Fibroblast of mammary gland (primary cell): ENCODE data around the gene TMEM59L.

ENCODE experiments used
- DNase-seq: peaks from one replicate; pipeline ENCODE4 v3.0.0-alpha.2; 2010; ENCODE audit warnings: low read depth
- H3K4me3 ChIP-seq: 2 replicates; pipeline ENCODE4 v1.5.1; 2011; ENCODE audit warnings: low read depth, mild to moderate bottlenecking, low read length, moderate library complexity; ENCODE audit not compliant: control insufficient read depth
- TF ChIP-seq, protein P1 (sequence below): conservative IDR thresholded peaks from 2 replicates; pipeline ENCODE4 v1.5.1; 2011; ENCODE audit warnings: low read depth, low read length, inconsistent platforms; ENCODE audit not compliant: control insufficient read depth, insufficient read depth

Gene TMEM59L

DNA sequence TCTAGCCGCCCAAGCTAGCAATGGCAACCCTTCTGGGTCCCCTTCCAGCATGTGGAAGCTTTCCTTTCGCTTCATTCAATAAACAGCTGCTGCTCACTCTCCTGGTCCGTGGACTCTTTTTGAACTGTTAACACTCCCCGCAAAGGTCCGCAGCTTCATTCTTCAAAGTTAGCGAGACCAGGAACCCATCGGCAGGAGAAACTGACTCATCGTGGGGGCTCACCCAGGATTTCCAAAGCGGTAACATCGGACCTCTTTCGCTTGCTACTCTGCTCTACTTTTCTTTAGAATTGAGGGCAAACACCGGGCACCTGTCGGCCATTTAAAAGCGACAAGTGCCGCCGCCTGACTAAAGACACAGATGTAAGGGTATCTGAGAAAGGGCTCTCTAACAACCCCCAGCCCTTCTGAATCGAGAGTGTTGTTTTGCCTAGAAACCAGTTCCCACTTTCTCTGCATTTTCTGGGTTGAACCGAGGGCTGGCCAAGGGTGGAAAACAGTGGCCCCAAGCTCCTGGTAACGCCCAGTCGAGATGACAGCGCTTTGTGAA is 35.2 kb upstream of the TMEM59L start:
- TF ChIP-seq, protein P1, sequence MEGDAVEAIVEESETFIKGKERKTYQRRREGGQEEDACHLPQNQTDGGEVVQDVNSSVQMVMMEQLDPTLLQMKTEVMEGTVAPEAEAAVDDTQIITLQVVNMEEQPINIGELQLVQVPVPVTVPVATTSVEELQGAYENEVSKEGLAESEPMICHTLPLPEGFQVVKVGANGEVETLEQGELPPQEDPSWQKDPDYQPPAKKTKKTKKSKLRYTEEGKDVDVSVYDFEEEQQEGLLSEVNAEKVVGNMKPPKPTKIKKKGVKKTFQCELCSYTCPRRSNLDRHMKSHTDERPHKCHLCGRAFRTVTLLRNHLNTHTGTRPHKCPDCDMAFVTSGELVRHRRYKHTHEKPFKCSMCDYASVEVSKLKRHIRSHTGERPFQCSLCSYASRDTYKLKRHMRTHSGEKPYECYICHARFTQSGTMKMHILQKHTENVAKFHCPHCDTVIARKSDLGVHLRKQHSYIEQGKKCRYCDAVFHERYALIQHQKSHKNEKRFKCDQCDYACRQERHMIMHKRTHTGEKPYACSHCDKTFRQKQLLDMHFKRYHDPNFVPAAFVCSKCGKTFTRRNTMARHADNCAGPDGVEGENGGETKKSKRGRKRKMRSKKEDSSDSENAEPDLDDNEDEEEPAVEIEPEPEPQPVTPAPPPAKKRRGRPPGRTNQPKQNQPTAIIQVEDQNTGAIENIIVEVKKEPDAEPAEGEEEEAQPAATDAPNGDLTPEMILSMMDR = no peak
- no peak for DNase-seq
- no peak overlapping the region for H3K4me3 ChIP-seq

DNA sequence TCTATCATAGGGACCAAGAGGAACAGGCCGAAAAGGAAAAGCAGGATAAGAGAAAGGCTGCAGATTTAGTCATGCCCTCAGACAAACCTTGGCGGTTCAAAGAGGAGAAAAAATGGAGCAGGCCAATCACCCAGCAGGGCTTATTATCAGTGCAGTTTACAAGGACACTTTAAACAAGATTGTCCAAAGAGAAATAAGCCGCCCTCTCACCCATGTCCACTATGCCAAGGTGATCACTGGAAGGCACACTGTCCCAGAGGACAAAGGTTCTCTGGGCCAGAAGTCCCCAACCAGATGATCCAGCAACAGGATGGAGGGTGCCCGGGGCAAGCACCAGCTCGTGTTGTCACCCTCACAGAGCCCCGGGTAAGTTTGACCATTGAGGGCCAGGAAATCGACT is 32.4 kb upstream of the TMEM59L start:
- TF ChIP-seq, protein P1 = no peak
- DNase-seq = no peak
- H3K4me3 ChIP-seq = no peak overlapping the region

DNA sequence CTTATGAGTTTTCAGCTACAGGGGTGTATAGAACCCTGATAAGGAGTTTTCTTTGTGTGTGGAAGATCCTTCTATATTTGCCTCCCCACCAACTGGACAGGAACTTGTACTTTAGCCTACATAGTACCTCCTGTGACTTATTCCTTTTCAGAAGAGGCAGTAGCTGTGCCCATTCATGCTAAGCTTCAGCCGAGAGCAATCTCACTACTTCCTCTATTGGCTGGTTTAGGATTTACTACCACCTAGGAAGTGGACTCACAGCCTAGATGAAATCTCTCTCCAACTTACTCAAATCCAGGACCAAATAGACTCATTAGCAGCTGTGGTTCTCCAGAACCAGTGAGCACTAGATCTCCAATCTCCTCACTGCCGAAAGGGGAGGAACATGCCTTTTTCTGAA is 26.4 kb upstream of the TMEM59L start:
- TF ChIP-seq, protein P1 = no peak
- no peak overlapping the region for H3K4me3 ChIP-seq
- DNase-seq = no peak

DNA sequence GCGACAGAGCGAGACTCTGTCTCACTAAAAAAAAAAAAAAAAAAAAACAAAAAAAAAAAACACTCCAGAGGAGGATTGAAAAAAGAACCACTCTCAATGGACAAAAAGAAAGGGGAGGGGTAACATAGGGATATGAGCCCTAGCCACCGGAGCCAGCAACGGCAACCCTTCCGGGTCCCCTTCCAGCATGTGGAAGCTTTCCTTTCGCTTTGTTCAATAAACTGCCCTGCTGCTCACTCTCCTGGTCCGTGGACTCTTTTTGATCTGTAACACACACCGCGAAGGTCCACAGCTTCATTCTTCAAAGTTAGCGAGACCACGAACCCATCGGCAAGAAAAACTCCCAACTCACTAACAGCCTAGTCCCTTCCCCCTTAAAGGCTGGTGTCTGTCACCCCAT is 25.1 kb upstream of the TMEM59L start:
- H3K4me3 ChIP-seq = no peak overlapping the region
- no peak for DNase-seq
- TF ChIP-seq, protein P1 = no peak

DNA sequence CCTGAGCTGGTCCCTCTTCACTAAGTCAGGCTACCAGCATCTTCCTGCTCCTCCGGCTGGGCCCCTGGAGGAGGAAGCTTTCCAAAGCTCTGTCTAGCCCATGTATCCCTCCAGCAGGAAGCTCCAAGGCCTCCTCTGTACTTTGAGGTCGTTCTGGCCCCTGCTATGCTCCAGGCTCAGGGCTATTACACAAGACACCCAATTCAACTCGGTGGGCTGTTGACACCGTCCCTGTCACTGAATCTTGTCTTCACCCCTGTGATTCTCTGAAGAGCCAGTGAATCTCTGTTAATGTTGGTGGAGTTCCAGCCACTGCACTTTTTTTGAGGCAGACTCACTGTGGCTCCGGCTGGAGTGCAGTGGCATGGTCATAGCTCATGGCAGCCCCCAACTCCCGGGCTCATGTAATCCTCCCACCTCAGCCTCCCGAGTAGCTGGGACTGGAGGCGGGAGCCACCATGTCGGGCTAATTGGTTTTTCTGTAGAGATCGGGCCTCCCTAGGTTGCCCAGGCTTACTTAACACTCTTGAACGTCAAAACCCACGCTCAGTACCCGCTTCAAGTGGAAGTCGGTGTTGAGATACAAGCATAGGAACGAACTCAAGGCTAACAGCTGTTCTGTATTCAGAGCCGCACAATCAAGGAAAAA is 24.6 kb upstream of the TMEM59L start:
- DNase-seq = no peak
- TF ChIP-seq, protein P1 = no peak
- H3K4me3 ChIP-seq = peak overlapping the region; percentile 66

DNA sequence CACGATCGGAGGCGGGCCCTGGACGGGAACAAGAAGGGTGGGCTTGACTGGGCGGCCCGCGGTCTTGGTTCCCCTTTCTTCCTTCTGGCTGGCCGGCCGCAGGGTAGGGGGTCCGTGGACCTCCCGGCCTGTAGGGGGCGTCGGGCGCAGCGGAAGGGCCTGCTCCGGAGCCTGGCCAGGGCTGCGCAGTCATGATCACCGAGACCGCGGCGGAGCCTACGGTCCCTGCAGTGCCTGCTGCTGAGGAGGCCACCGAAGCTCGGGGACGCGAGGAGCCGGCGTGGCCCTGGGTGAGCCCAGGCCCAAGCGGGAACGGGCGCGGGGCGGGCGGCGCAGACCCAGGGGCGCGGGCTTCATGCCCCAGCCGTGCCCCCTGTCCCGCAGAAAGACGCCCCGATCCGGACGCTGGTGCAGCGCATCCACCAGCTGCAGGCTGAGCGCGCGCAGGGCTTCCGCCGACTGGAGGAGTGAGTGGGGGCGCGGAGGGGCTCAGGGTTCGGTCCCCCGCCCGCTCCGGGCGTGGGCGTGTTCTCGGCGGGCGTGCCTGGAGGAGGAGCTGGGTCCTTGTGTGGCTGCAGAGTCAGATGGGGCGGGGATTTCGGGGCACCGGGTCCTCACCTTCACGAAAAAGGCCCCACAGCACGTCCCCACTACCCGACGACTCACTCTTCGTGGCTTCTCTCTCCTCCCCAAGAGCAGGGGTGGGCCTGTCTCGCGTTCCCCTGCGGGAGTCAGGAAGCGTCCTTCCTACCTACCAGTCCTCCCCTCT is 23.9 kb upstream of the TMEM59L start, which contains the start of gene REX1BD:
Gene REX1BD (plus strand): TSS at position 188 of the 769 bp plus-strand sequence. CDS start 4 bp downstream, at position 192.
- DNase-seq = peak; percentile 65
- peak within 1 kb of the TSS; percentile 66 for H3K4me3 ChIP-seq
- TF ChIP-seq, protein P1 = peak; percentile 53
